Right cardiac atrium (tissue), 5 donors: ENCODE data around the gene PVALB. TPM values are rescaled to one million over a fixed set of nuclear protein-coding genes. Genes with fewer than 3 reads are reported as not detected.
A peak's percentile ranks its signal among the peaks of the same experiment; 100 is the strongest.

Source experiments
- ATAC-seq, 2 donors: fragments of 200-7000 bp; cut with Tn5 transposase; one replicate each; pipeline versions ENCODE4 v1.8.0 to v1.9.1; 2020; ENCODE audit warnings: moderate library complexity in 2 of 2, mild to moderate bottlenecking in 1 of 2
- DNase-seq, 3 donors: peaks; one replicate each; pipeline ENCODE4 v3.0.0-alpha.2; 2020
- H3K27ac ChIP-seq: one replicate; pipeline ENCODE4 v1.5.1; 2013; ENCODE audit warnings: mild to moderate bottlenecking, low read length, control low read depth, moderate library complexity
- H3K27me3 ChIP-seq: one replicate; pipeline ENCODE4 v1.6.1; 2013; ENCODE audit not compliant: control insufficient read depth, insufficient read depth
- H3K4me1 ChIP-seq: one replicate; pipeline ENCODE4 v1.6.1; 2013; ENCODE audit warnings: low read length; ENCODE audit not compliant: control insufficient read depth, insufficient read depth
- H3K4me3 ChIP-seq: one replicate; pipeline ENCODE4 v1.5.1; 2013; ENCODE audit warnings: low read length, control low read depth
- H3K9me3 ChIP-seq: one replicate; pipeline ENCODE4 v1.6.1; 2013; ENCODE audit warnings: low read length; ENCODE audit not compliant: control insufficient read depth
- WGBS: extraction: QIAGEN DNeasy Blood & Tissue Kit; methylation state at CpG from one replicate; pipeline ENCODE4 v1.1.7; 2013; 5-methylcytosine and 5-hydroxymethylcytosine counted together
- intact Hi-C, 4 donors: fragments of 100-400 bp; cut with DNase I; formaldehyde crosslinking; loops; one replicate each; pipeline versions ENCODE4 v1.11.0 to v1.14.0; 2022 to 2023
- long read RNA-seq, 4 donors: library from polyadenylated mRNA; unstranded; transcript quantifications; one replicate each; pipeline ENCODE4 v2.0.0, GENCODE V29; 2020 to 2021
- polyA plus RNA-seq: library from polyadenylated mRNA; stranded (reverse); fragments of 200-250 nt; gene quantifications from one replicate; pipeline ENCODE4 v1.2.3, GENCODE V29; 2013
- total RNA-seq, 4 donors: library from RNA; stranded (reverse); fragmentation: NEBNext Ultra II Directional; extraction: Animal tissue kit (Norgen Biotek cat#: 25700); gene quantifications; one replicate each; pipeline ENCODE4 v1.2.1, GENCODE V29; 2021
- donor health status: healthy with polysubstance abuse.
- donor health status: DM: no; HTN: yes; CAD: no.
- donor health status: DM: no; HTN: no; CAD: no.
- donor health status: DM: no; HTN: yes; CAD: no; lungs with severe emphysema.
- donor health status: DM: yes; HTN: yes; CAD: no.

The PVALB gene
- total RNA-seq (not detected), polyA plus RNA-seq (not detected)
- long read RNA-seq, donor 1: 0 reads
- long read RNA-seq, donor 2: 0 reads
- long read RNA-seq, donor 3: 0 reads
- long read RNA-seq, donor 4: 0 reads

GRCh38 chr22:36816636-36817524, at the start of gene PVALB:
Gene PVALB, minus strand, starts transcription at chr22:36817035. Its CDS starts 30 bp downstream, at chr22:36817005.
- ATAC-seq (peak; percentile 82 to 85), DNase-seq (peak; percentile 23 to 74 (median 68))
- H3K9me3 ChIP-seq: no peaks in the 10 kb centered on the region
- H3K4me1 ChIP-seq: no peaks in the 10 kb centered on the region
- no peak within 1 kb of the TSS for H3K27ac ChIP-seq
- WGBS: 1% methylated on average over 75 of the region's 75 CpGs
- H3K27me3 ChIP-seq: no peaks in the 10 kb centered on the region
- intact Hi-C loops: no loop called here
- H3K4me3 ChIP-seq: peak within 1 kb of the TSS; percentile 39

GRCh38 chr22:36865346-36865745, 48.5 kb upstream of the PVALB start:
- DNase-seq: no peak
- Histone ChIP-seq H3K27me3 (no peaks in the 10 kb centered on the region), H3K4me1 (no peaks in the 10 kb centered on the region), H3K4me3 (no peak overlapping the region), H3K27ac (no peak overlapping the region), H3K9me3 (no peaks in the 10 kb centered on the region)
- ATAC-seq: no peak
- intact Hi-C loops: loop anchor here in 1 of 4 donors (10.0 kb wide), 1 partner anchor 109 kb away; no protein-coding TSS in a partner anchor
- WGBS: 24% methylated on average over 13 of the region's 13 CpGs

GRCh38 chr22:36864454-36865215, 47.8 kb upstream of the PVALB start:
- intact Hi-C loops: loop anchor here in 1 of 4 donors (10.0 kb wide), 1 partner anchor 110 kb away; no protein-coding TSS in a partner anchor
- 63% methylated on average over 14 of the region's 14 CpGs for WGBS
- Histone ChIP-seq H3K4me3 (no peak overlapping the region), H3K9me3 (no peaks in the 10 kb centered on the region), H3K4me1 (no peaks in the 10 kb centered on the region), H3K27me3 (no peaks in the 10 kb centered on the region), H3K27ac (no peak overlapping the region)
- ATAC-seq: no peak
- no peak for DNase-seq

GRCh38 chr22:36863979-36864378, 47.1 kb upstream of the PVALB start:
- Histone ChIP-seq H3K9me3 (no peaks in the 10 kb centered on the region), H3K4me1 (no peaks in the 10 kb centered on the region), H3K4me3 (no peak overlapping the region), H3K27me3 (no peaks in the 10 kb centered on the region), H3K27ac (no peak overlapping the region)
- 86% methylated on average over 6 of the region's 6 CpGs for WGBS
- DNase-seq (no peak), ATAC-seq (no peak)
- intact Hi-C loops: loop anchor here in 1 of 4 donors (10.0 kb wide), 1 partner anchor 111 kb away; no protein-coding TSS in a partner anchor

GRCh38 chr22:36863281-36863680, 46.4 kb upstream of the PVALB start:
- H3K4me3 ChIP-seq: no peak overlapping the region

GRCh38 chr22:36862251-36863242, 45.7 kb upstream of the PVALB start:
- peak; percentile 22 to 56 for ATAC-seq
- Histone ChIP-seq H3K9me3 (no peaks in the 10 kb centered on the region), H3K4me1 (no peaks in the 10 kb centered on the region), H3K27ac (no peak overlapping the region), H3K27me3 (no peaks in the 10 kb centered on the region), H3K4me3 (no peak overlapping the region)
- DNase-seq: peak; percentile 27 to 69 (median 64)
- intact Hi-C loops: loop anchor here in 1 of 4 donors (10.0 kb wide), 1 partner anchor 112 kb away; no protein-coding TSS in a partner anchor
- WGBS: 69% methylated on average over 26 of the region's 26 CpGs

More at GRCh38 chr22:36863281-36863680, 46.4 kb upstream of the PVALB start:
- WGBS: 71% methylated on average over 11 of the region's 11 CpGs
- no peak overlapping the region for H3K27ac ChIP-seq
- H3K27me3 ChIP-seq: no peaks in the 10 kb centered on the region
- H3K9me3 ChIP-seq: no peaks in the 10 kb centered on the region
- no peaks in the 10 kb centered on the region for H3K4me1 ChIP-seq
- intact Hi-C loops: loop anchor here in 1 of 4 donors (10.0 kb wide), 1 partner anchor 112 kb away; no protein-coding TSS in a partner anchor
- DNase-seq (no peak), ATAC-seq (no peak)

- intact Hi-C loops: loop anchor here in 1 of 4 donors (10.0 kb wide), 1 partner anchor 114 kb away; no protein-coding TSS in a partner anchor
- H3K27ac ChIP-seq: no peak within 1 kb of the TSS
- ATAC-seq: peak; percentile 45 to 55
- no peaks in the 10 kb centered on the region for H3K4me1 ChIP-seq
- no peak within 1 kb of the TSS for H3K4me3 ChIP-seq
- H3K27me3 ChIP-seq: no peaks in the 10 kb centered on the region
- H3K9me3 ChIP-seq: no peaks in the 10 kb centered on the region
- 66% methylated on average over 17 of the region's 17 CpGs for WGBS
- peak; percentile 65 to 82 (median 80) for DNase-seq
Measured at GRCh38 chr22:36860821-36861659, 44.2 kb upstream of the PVALB start, which contains the start of gene NCF4. Gene NCF4, plus strand, starts transcription at chr22:36861006. Its CDS starts 166 bp downstream, at chr22:36861172.

- WGBS: 96% methylated on average over 2 of the region's 2 CpGs
- no peaks in the 10 kb centered on the region for H3K4me1 ChIP-seq
- DNase-seq (no peak), ATAC-seq (no peak)
- no peaks in the 10 kb centered on the region for H3K27me3 ChIP-seq
- no peaks in the 10 kb centered on the region for H3K9me3 ChIP-seq
- no peak overlapping the region for H3K4me3 ChIP-seq
- intact Hi-C loops: loop anchor here in 1 of 4 donors (10.0 kb wide), 1 partner anchor 114 kb away; no protein-coding TSS in a partner anchor
- no peak overlapping the region for H3K27ac ChIP-seq
Measured at GRCh38 chr22:36860438-36860820, 43.6 kb upstream of the PVALB start.

- 61% methylated on average over 6 of the region's 6 CpGs for WGBS
- Histone ChIP-seq H3K9me3 (no peaks in the 10 kb centered on the region), H3K4me1 (no peaks in the 10 kb centered on the region), H3K4me3 (no peak overlapping the region), H3K27me3 (no peaks in the 10 kb centered on the region), H3K27ac (no peak overlapping the region)
- DNase-seq (no peak), ATAC-seq (no peak)
- intact Hi-C loops: loop anchor here in 1 of 4 donors (10.0 kb wide), 1 partner anchor 115 kb away; no protein-coding TSS in a partner anchor
Measured at GRCh38 chr22:36860017-36860416, 43.2 kb upstream of the PVALB start.
